HepG2 (cell line): ENCODE measurements around the gene CDK5RAP2. TPM values are rescaled to one million over a fixed set of nuclear protein-coding genes. Genes with fewer than 3 reads are reported as not detected.

Source experiments
- ARID5B ChIP-seq: IDR thresholded peaks from 2 replicates; pipeline ENCODE4 v1.4.0; 2020; ENCODE audit warnings: mild to moderate bottlenecking, missing genetic modification reagents
- CREB1 ChIP-seq, 2 experiments: fragments of 450-650 bp in 1 of 2; IDR thresholded peaks; 2 replicates each; pipeline ENCODE4 v1.6.1; 2016 to 2017; ENCODE audit warnings: control low read depth in 1 of 2, mild to moderate bottlenecking in 1 of 2, missing compliant biosample characterization in 1 of 2, missing genetic modification characterization in 1 of 2
- FOXM1 ChIP-seq: sonication (generic); formaldehyde crosslinking; IDR thresholded peaks from 2 replicates; pipeline ENCODE4 v1.5.0; 2020; ENCODE audit warnings: missing genetic modification reagents
- LRRFIP1 ChIP-seq: sonication (generic); formaldehyde crosslinking; conservative IDR thresholded peaks from 2 replicates; pipeline ENCODE4 v1.4.0; 2020; ENCODE audit warnings: missing genetic modification reagents
- MEIS1 ChIP-seq: sonication (generic); formaldehyde crosslinking; IDR thresholded peaks from 2 replicates; pipeline ENCODE4 v1.9.0; 2021; ENCODE audit warnings: mild to moderate bottlenecking, missing genetic modification reagents, moderate library complexity, borderline replicate concordance
- POLR2G ChIP-seq: fragments of 200-400 bp; formaldehyde crosslinking; IDR thresholded peaks from 2 replicates; pipeline ENCODE4 v1.6.1; 2018; ENCODE audit warnings: mild to moderate bottlenecking, low read depth, low read length, moderate library complexity
- RARA ChIP-seq: IDR thresholded peaks from 2 replicates; pipeline ENCODE4 v1.6.1; 2016; ENCODE audit warnings: missing genetic modification reagents, missing compliant biosample characterization
- SP1 ChIP-seq, 2 experiments: fragments of 450-650 bp in 1 of 2; sonication (generic) in 1 of 2; formaldehyde crosslinking in 1 of 2; IDR thresholded peaks; 2 replicates each; pipeline versions ENCODE4 v1.4.0 to v1.6.1; 2016 to 2020; ENCODE audit warnings: missing genetic modification reagents in 1 of 2
- ZNF230 ChIP-seq: sonication (generic); formaldehyde crosslinking; IDR thresholded peaks from 2 replicates; pipeline ENCODE4 v1.4.0; 2020; ENCODE audit warnings: mild to moderate bottlenecking, missing genetic modification reagents
- ZNF558 ChIP-seq: sonication (generic); formaldehyde crosslinking; IDR thresholded peaks from 2 replicates; pipeline ENCODE4 v1.9.0; 2022; ENCODE audit warnings: mild to moderate bottlenecking, missing genetic modification reagents, borderline replicate concordance
- ZNF614 ChIP-seq: IDR thresholded peaks from 2 replicates; pipeline ENCODE4 v1.6.1; 2018; ENCODE audit warnings: missing biosample characterization, missing genetic modification reagents, inconsistent platforms, borderline replicate concordance
- ZNF615 ChIP-seq: sonication (generic); formaldehyde crosslinking; IDR thresholded peaks from 2 replicates; pipeline ENCODE4 v1.5.0; 2020; ENCODE audit warnings: mild to moderate bottlenecking, missing genetic modification reagents, borderline replicate concordance
- ZNF646 ChIP-seq: sonication (generic); formaldehyde crosslinking; IDR thresholded peaks from 2 replicates; pipeline ENCODE4 v1.9.0; 2021; ENCODE audit warnings: mild to moderate bottlenecking, missing genetic modification reagents
- polyA plus RNA-seq, 8 experiments: library from polyadenylated mRNA; depleted of rRNA in 3 of 8; stranded (reverse) in 7 of 8; unstranded in 1 of 8; fragments of >200 nt; fragmentation: Illumina TruSeq in 4 of 8; extraction: Trizol in 4 of 8; gene quantifications; 2 replicates each; pipeline versions ENCODE4 v1.2.1 to v1.2.3, GENCODE V29; 2011 to 2016; ENCODE audit warnings: low read depth in 4 of 8, missing spikeins in 1 of 8, mixed read lengths in 1 of 8; ENCODE audit not compliant: insufficient read depth in 1 of 8
- total RNA-seq, 5 experiments: library from RNA; depleted of rRNA; stranded (reverse); fragments of >200 nt; fragmentation: Illumina TruSeq; extraction: Trizol; gene quantifications; 2 replicates each; pipeline ENCODE4 v1.2.3, GENCODE V29; 2016; ENCODE audit warnings: low read depth in 1 of 5

CDK5RAP2 gene
- total and polyA plus RNA-seq, 2 of the 13 experiments (the other 11 are each of a cell fraction or from before 2014, with no cell fraction given), result 31.8 to 42.2 TPM

GRCh38 chr9:120386390-120387131 is 193.4 kb downstream of the CDK5RAP2 start (continued):
- TF ChIP-seq ZNF646 (CRISPR knock-in tag), result no peak
- TF ChIP-seq FOXM1, result no peak
- TF ChIP-seq ZNF614 (CRISPR knock-in tag), result no peak
- TF ChIP-seq POLR2G, result peak; percentile 42; the same call in 1 of the 2 replicates
- no peak for TF ChIP-seq SP1 (IDR thresholded peaks at IDR 0.05)
- TF ChIP-seq SP1 (CRISPR knock-in tag; IDR thresholded peaks at IDR 0.05), result no peak
- no peak for TF ChIP-seq LRRFIP1 (CRISPR knock-in tag)
- TF ChIP-seq ZNF558 (CRISPR knock-in tag), result no peak
- no peak for TF ChIP-seq ZNF615 (CRISPR knock-in tag)
- TF ChIP-seq MEIS1, result 0 out of 2 replicates have a peak, but pooled peaks have one; percentile 42
- peak; percentile 40; the same call in 1 of the 2 replicates for TF ChIP-seq RARA (CRISPR knock-in tag)
- no peak for TF ChIP-seq ZNF230
- TF ChIP-seq ARID5B (CRISPR knock-in tag), result peak; percentile 68
- no peak for TF ChIP-seq CREB1 (IDR thresholded peaks at IDR 0.05)
- peak; percentile 54 for TF ChIP-seq CREB1 (CRISPR knock-in tag; IDR thresholded peaks at IDR 0.05)
